Neural progenitor cell (in vitro differentiated cells): ENCODE measurements around the gene BCL2L11. TPM values are rescaled to one million over a fixed set of nuclear protein-coding genes. Genes with fewer than 3 reads are reported as not detected.

ENCODE experiments used
- DNase-seq: peaks from one replicate; pipeline ENCODE4 v3.0.0-alpha.2; 2016; ENCODE audit warnings: low spot score
- H2AFZ ChIP-seq: fragments of 200-600 bp; sonication (generic); replicated peaks from 2 replicates; pipeline ENCODE4 v1.6.1; 2016; ENCODE audit warnings: antibody characterized with exemption
- H3F3A ChIP-seq: fragments of 200-600 bp; sonication (generic); 2 replicates; pipeline ENCODE4 v1.6.1; 2016; ENCODE audit warnings: antibody characterized with exemption, low read depth
- H3K27ac ChIP-seq: fragments of 200-600 bp; sonication (generic); 2 replicates; pipeline ENCODE4 v1.5.1; 2016; ENCODE audit warnings: mild to moderate bottlenecking
- H3K27me3 ChIP-seq: fragments of 200-600 bp; sonication (generic); 2 replicates; pipeline ENCODE4 v1.6.1; 2016; ENCODE audit warnings: mild to moderate bottlenecking, moderate library complexity
- H3K36me3 ChIP-seq: fragments of 200-600 bp; sonication (generic); 2 replicates; pipeline ENCODE4 v1.5.1; 2016
- H3K4me1 ChIP-seq: fragments of 200-600 bp; sonication (generic); 2 replicates; pipeline ENCODE4 v1.6.1; 2016; ENCODE audit warnings: mixed run types
- H3K4me2 ChIP-seq: fragments of 200-600 bp; sonication (generic); 2 replicates; pipeline ENCODE4 v1.6.1; 2016
- H3K4me3 ChIP-seq: fragments of 200-600 bp; sonication (generic); 2 replicates; pipeline ENCODE4 v1.5.1; 2016
- H3K79me2 ChIP-seq: fragments of 200-600 bp; sonication (generic); 2 replicates; pipeline ENCODE4 v1.6.1; 2016; ENCODE audit warnings: low read depth
- H3K9ac ChIP-seq: fragments of 200-600 bp; sonication (generic); 2 replicates; pipeline ENCODE4 v1.6.1; 2016
- H3K9me3 ChIP-seq: fragments of 200-600 bp; sonication (generic); 2 replicates; pipeline ENCODE4 v1.5.1; 2016; ENCODE audit warnings: low read depth
- H4K20me1 ChIP-seq: fragments of 200-600 bp; sonication (generic); 2 replicates; pipeline ENCODE4 v1.6.1; 2016; ENCODE audit warnings: low read depth
- H3K27ac Mint-ChIP-seq: 3 replicates; pipeline ENCODE4 v1.8.0; 2021; ENCODE audit warnings: mixed read lengths
- H3K27me3 Mint-ChIP-seq: 2 replicates; pipeline ENCODE4 v1.8.0; 2022; ENCODE audit warnings: low read depth, mild to moderate bottlenecking, inconsistent platforms, moderate library complexity, mixed read lengths; ENCODE audit not compliant: insufficient read depth
- H3K36me3 Mint-ChIP-seq: 3 replicates; pipeline ENCODE4 v1.8.0; 2021; ENCODE audit warnings: mixed read lengths
- H3K4me1 Mint-ChIP-seq: 3 replicates; pipeline ENCODE4 v1.8.0; 2021; ENCODE audit warnings: mixed read lengths
- H3K4me3 Mint-ChIP-seq: 3 replicates; pipeline ENCODE4 v1.8.0; 2021; ENCODE audit warnings: mild to moderate bottlenecking, moderate library complexity, mixed read lengths
- H3K9me3 Mint-ChIP-seq: 3 replicates; pipeline ENCODE4 v1.8.0; 2020; ENCODE audit warnings: mixed read lengths
- CTCF ChIP-seq: fragments of 200-600 bp; sonication (generic); IDR thresholded peaks from 2 replicates; pipeline ENCODE4 v1.5.1; 2017; ENCODE audit warnings: antibody characterized with exemption, mild to moderate bottlenecking
- EZH2 ChIP-seq: fragments of 200-600 bp; sonication (generic); IDR thresholded peaks from 2 replicates; pipeline ENCODE4 v1.6.1; 2017; ENCODE audit warnings: antibody characterized with exemption, mild to moderate bottlenecking, moderate library complexity
- EZH2phosphoT487 ChIP-seq: fragments of 200-600 bp; sonication (generic); IDR thresholded peaks from 2 replicates; pipeline ENCODE4 v1.6.1; 2017; ENCODE audit warnings: antibody characterized with exemption
- total RNA-seq: library from RNA; depleted of rRNA; stranded (reverse); fragments of >200 nt; gene quantifications from 2 replicates; pipeline ENCODE4 v1.2.3, GENCODE V29; 2015; ENCODE audit warnings: low replicate concordance

The BCL2L11 gene
- total RNA-seq, 1 donor from 2014 or later, result 46.9 TPM

GRCh38 chr2:111102216-111102615 is 18.5 kb upstream of the BCL2L11 start:
- no peak overlapping the region for H3K9ac ChIP-seq
- H3F3A ChIP-seq, result no peaks in the 10 kb centered on the region
- Mint-ChIP-seq H3K27me3 (peaks cover 4% of the 10 kb centered on the region), H3K4me3 (no peak overlapping the region), H3K27ac (no peak overlapping the region), H3K4me1 (peaks cover 16% of the 10 kb centered on the region), H3K9me3 (no peaks in the 10 kb centered on the region), H3K36me3 (no peaks in the 10 kb centered on the region)
- no peaks in the 10 kb centered on the region for H4K20me1 ChIP-seq
- H3K4me2 ChIP-seq, result no peak overlapping the region
- H2AFZ ChIP-seq, result no peak overlapping the region
- no peaks in the 10 kb centered on the region for H3K79me2 ChIP-seq
- no peak for DNase-seq
- H3K9me3 ChIP-seq, result no peaks in the 10 kb centered on the region
- no peak overlapping the region for H3K27ac ChIP-seq
- no peak overlapping the region for H3K4me3 ChIP-seq
- no peaks in the 10 kb centered on the region for H3K27me3 ChIP-seq
- H3K4me1 ChIP-seq, result peaks cover 8% of the 10 kb centered on the region
- TF ChIP-seq CTCF (no peak), EZH2 (no peak), EZH2phosphoT487 (no peak)
- no peaks in the 10 kb centered on the region for H3K36me3 ChIP-seq

GRCh38 chr2:111105926-111106325 is 14.8 kb upstream of the BCL2L11 start:
- Histone ChIP-seq H3K4me1 (peaks cover 8% of the 10 kb centered on the region), H3K36me3 (no peaks in the 10 kb centered on the region), H3K9me3 (no peaks in the 10 kb centered on the region), H3K79me2 (no peaks in the 10 kb centered on the region), H3K27ac (no peak overlapping the region), H3F3A (no peaks in the 10 kb centered on the region), H3K4me3 (no peak overlapping the region), H2AFZ (no peak overlapping the region), H3K27me3 (no peaks in the 10 kb centered on the region), H3K9ac (no peak overlapping the region), H3K4me2 (no peak overlapping the region), H4K20me1 (no peaks in the 10 kb centered on the region)
- Mint-ChIP-seq H3K9me3 (no peaks in the 10 kb centered on the region), H3K36me3 (no peaks in the 10 kb centered on the region), H3K27ac (no peak overlapping the region), H3K4me1 (peaks cover 8% of the 10 kb centered on the region), H3K4me3 (no peak overlapping the region), H3K27me3 (peaks cover 8% of the 10 kb centered on the region)
- TF ChIP-seq EZH2 (no peak), CTCF (no peak), EZH2phosphoT487 (no peak)
- no peak for DNase-seq

- H3K27me3 ChIP-seq, result no peaks in the 10 kb centered on the region
- no peak overlapping the region for H3K27ac ChIP-seq
- peaks cover 8% of the 10 kb centered on the region for H3K4me1 ChIP-seq
- H3K36me3 Mint-ChIP-seq, result no peaks in the 10 kb centered on the region
- no peaks in the 10 kb centered on the region for H3K9me3 ChIP-seq
- H3K9ac ChIP-seq, result no peak overlapping the region
- H3K4me3 Mint-ChIP-seq, result no peak overlapping the region
- H3K9me3 Mint-ChIP-seq, result no peaks in the 10 kb centered on the region
- H2AFZ ChIP-seq, result no peak overlapping the region
- H3K4me1 Mint-ChIP-seq, result peaks cover 8% of the 10 kb centered on the region
- H3K27ac Mint-ChIP-seq, result no peak overlapping the region
- H3K4me2 ChIP-seq, result no peak overlapping the region
- no peaks in the 10 kb centered on the region for H3F3A ChIP-seq
- H3K4me3 ChIP-seq, result no peak overlapping the region
- no peak for DNase-seq
- TF ChIP-seq CTCF, result no peak
- no peak for TF ChIP-seq EZH2
- TF ChIP-seq EZH2phosphoT487, result no peak
- no peaks in the 10 kb centered on the region for H3K79me2 ChIP-seq
- peaks cover 8% of the 10 kb centered on the region for H3K27me3 Mint-ChIP-seq
- no peaks in the 10 kb centered on the region for H4K20me1 ChIP-seq
- H3K36me3 ChIP-seq, result no peaks in the 10 kb centered on the region
Measured at GRCh38 chr2:111106706-111107105, 14.0 kb upstream of the BCL2L11 start.
